ENCODE measurements around the gene LIX1L.

- TF ChIP-seq, protein P1, sequence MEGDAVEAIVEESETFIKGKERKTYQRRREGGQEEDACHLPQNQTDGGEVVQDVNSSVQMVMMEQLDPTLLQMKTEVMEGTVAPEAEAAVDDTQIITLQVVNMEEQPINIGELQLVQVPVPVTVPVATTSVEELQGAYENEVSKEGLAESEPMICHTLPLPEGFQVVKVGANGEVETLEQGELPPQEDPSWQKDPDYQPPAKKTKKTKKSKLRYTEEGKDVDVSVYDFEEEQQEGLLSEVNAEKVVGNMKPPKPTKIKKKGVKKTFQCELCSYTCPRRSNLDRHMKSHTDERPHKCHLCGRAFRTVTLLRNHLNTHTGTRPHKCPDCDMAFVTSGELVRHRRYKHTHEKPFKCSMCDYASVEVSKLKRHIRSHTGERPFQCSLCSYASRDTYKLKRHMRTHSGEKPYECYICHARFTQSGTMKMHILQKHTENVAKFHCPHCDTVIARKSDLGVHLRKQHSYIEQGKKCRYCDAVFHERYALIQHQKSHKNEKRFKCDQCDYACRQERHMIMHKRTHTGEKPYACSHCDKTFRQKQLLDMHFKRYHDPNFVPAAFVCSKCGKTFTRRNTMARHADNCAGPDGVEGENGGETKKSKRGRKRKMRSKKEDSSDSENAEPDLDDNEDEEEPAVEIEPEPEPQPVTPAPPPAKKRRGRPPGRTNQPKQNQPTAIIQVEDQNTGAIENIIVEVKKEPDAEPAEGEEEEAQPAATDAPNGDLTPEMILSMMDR (IDR thresholded peaks at IDR 0.05), result no peak
- no peak for TF ChIP-seq POLR2A (IDR thresholded peaks at IDR 0.05)
These were observed 68.1 kb downstream of the LIX1L start for GRCh38 chr1:145889722-145890121.

All from right lobe of liver (tissue), 4 donors.